C4-2B (cell line): ENCODE data around the gene PSEN2.
"Not testable (repeated sequence)": the region's sequence is repeated elsewhere in the genome, so short reads cannot be mapped to it uniquely, and the experiment has no call there.

ENCODE experiments used
- H3K27ac ChIP-seq: fragments of 450-650 bp; 2 replicates; pipeline ENCODE4 v1.5.1; 2017
- ZFX ChIP-seq: fragments of 450-650 bp; IDR thresholded peaks from 2 replicates; pipeline ENCODE4 v1.6.1; 2017
- TF ChIP-seq, protein P1 (sequence below): fragments of 450-650 bp; conservative IDR thresholded peaks from 2 replicates; pipeline ENCODE4 v1.5.1; 2017; ENCODE audit warnings: mild to moderate bottlenecking

PSEN2 gene

DNA sequence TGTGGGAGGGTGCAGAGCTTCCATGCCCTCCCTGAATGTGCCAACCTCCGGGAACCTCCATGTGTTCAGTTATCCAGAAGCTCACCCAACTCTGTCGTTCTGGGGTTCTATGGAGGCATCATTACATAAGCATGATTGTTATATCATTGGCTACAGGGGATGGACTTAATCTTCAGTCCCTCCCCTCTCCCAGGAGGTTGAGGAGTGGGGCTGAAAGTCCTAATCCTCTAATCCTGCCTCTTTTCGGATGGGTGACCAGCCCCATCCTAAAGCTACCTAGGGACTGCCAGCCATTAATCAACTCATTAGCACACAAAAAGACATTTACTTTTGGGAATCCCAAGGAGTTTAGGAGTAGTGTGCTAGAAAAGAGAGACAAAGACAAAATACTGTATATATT lies 32.0 kb upstream of the PSEN2 start:
- no peak for TF ChIP-seq ZFX
- TF ChIP-seq, protein P1, sequence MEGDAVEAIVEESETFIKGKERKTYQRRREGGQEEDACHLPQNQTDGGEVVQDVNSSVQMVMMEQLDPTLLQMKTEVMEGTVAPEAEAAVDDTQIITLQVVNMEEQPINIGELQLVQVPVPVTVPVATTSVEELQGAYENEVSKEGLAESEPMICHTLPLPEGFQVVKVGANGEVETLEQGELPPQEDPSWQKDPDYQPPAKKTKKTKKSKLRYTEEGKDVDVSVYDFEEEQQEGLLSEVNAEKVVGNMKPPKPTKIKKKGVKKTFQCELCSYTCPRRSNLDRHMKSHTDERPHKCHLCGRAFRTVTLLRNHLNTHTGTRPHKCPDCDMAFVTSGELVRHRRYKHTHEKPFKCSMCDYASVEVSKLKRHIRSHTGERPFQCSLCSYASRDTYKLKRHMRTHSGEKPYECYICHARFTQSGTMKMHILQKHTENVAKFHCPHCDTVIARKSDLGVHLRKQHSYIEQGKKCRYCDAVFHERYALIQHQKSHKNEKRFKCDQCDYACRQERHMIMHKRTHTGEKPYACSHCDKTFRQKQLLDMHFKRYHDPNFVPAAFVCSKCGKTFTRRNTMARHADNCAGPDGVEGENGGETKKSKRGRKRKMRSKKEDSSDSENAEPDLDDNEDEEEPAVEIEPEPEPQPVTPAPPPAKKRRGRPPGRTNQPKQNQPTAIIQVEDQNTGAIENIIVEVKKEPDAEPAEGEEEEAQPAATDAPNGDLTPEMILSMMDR = no peak

GRCh38 chr1:226845624-226846023 lies 24.8 kb upstream of the PSEN2 start:
- TF ChIP-seq, protein P1 = no peak
- no peak for TF ChIP-seq ZFX
- H3K27ac ChIP-seq = no peak overlapping the region

More for the DNA sequence above, 32.0 kb upstream of the PSEN2 start:
- H3K27ac ChIP-seq = no peak overlapping the region

DNA sequence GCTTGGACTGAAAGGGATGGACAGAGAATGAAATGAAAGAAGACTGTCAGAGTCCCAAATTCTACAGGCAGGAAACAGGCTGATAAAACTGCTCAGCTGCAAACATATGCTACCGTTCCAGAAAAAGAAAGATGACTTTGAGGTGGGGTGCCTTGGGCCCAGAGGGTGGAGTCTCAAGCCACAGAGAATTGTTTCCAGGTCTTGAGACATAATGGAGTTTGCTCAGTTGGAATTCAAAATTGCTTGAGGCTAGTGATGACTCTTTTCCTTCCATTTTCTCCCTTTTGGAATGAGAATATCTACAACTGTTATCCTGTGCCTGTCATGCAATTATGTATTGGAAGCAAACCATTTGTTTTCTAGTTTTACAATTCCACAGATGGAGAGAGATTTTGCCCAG lies 23.6 kb upstream of the PSEN2 start:
- TF ChIP-seq, protein P1 = no peak
- TF ChIP-seq ZFX = no peak
- no peak overlapping the region for H3K27ac ChIP-seq

- H3K27ac ChIP-seq = not testable (repeated sequence)
Measured at GRCh38 chr1:226854548-226854947, 15.9 kb upstream of the PSEN2 start.

DNA sequence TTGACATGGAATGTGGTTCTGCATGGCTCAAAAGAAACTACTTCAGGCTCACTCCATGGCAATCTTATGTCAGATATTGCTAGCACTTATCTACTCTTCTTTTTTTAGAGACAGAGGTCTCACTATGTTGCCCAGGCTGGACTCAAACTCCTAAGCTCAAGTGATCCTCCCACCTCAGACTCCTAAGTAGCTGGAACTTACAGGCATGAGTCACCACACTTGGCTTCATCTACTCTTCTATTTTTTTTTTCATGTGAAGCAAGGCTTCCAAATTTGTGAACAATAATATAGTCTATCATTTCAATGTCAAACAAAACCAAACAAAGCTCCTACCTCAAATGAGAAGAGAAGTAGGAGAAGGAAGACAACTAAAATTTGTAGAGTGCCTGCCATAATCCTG lies 7.5 kb upstream of the PSEN2 start:
- H3K27ac ChIP-seq = no peak overlapping the region
- TF ChIP-seq, protein P1 = no peak
- no peak for TF ChIP-seq ZFX

GRCh38 chr1:226863446-226863845 lies 7.0 kb upstream of the PSEN2 start:
- H3K27ac ChIP-seq = no peak overlapping the region
- no peak for TF ChIP-seq ZFX
- TF ChIP-seq, protein P1 = no peak

DNA sequence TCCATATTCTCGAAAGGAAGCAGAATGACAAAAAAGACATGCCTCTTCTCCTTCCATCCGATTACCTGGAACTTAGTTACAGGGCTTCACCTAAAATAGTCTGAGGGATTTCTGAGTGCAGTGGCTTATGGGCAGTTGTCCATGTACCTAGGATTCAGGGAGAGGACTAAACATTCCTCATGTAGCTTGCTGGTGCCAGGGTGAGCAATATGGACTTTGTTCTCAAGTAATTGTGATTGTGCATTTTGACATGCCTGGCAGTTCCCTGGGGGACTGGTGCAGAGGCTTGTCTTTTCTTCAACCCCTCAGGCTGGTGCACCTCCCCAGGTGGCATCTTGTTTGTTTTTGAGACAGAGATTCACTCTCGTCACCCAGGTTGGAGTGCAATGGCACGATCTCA lies 6.1 kb upstream of the PSEN2 start:
- H3K27ac ChIP-seq = no peak overlapping the region
- TF ChIP-seq ZFX = no peak
- TF ChIP-seq, protein P1 = no peak

GRCh38 chr1:226865590-226865989 lies 4.8 kb upstream of the PSEN2 start:
- no peak for TF ChIP-seq ZFX
- TF ChIP-seq, protein P1 = no peak
- H3K27ac ChIP-seq = no peak overlapping the region
